NK-92 (cell line): ENCODE results near the gene SSR4.
"Not testable (repeated sequence)": the region's sequence is repeated elsewhere in the genome, so short reads cannot be mapped to it uniquely, and the experiment has no call there.

Source experiments
- DNase-seq: peaks from one replicate; lab custom pipeline; 2025; ENCODE audit not compliant: unreplicated experiment; lab: John Stamatoyannopoulos, UW

The SSR4 gene

GRCh38 chrX:153794018-153794896 lies at the start of gene SSR4, which contains the start of gene IDH3G:
SSR4 (plus strand) TSS chrX:153794668; CDS start chrX:153794688, 20 bp downstream.
IDH3G (minus strand) TSS chrX:153794375; CDS start chrX:153794326, 49 bp downstream.
- DNase-seq: peak; percentile 45

GRCh38 chrX:153745067-153745433 lies 49.4 kb upstream of the SSR4 start:
- not testable (repeated sequence) for DNase-seq

GRCh38 chrX:153746359-153746758 lies 48.1 kb upstream of the SSR4 start:
- no peak for DNase-seq

- not testable (repeated sequence) for DNase-seq
Measured at GRCh38 chrX:153746991-153747390, 47.5 kb upstream of the SSR4 start.

GRCh38 chrX:153749017-153749416 lies 45.5 kb upstream of the SSR4 start:
- DNase-seq: not testable (repeated sequence)

GRCh38 chrX:153750127-153750774 lies 44.2 kb upstream of the SSR4 start:
- no peak for DNase-seq

GRCh38 chrX:153755136-153755535 lies 39.3 kb upstream of the SSR4 start:
- DNase-seq: no peak

- no peak for DNase-seq
Measured at GRCh38 chrX:153761863-153762262, 32.6 kb upstream of the SSR4 start.

- DNase-seq: no peak
Measured at GRCh38 chrX:153762626-153763173, 31.8 kb upstream of the SSR4 start.

GRCh38 chrX:153763298-153763932 lies 31.1 kb upstream of the SSR4 start:
- no peak for DNase-seq

GRCh38 chrX:153763989-153764755 lies 30.3 kb upstream of the SSR4 start, which contains the start of gene PLXNB3:
PLXNB3 (plus strand) TSS chrX:153764249; CDS start chrX:153765536, 1,287 bp downstream.
- no peak for DNase-seq

- no peak for DNase-seq
Measured at GRCh38 chrX:153764786-153765137, 29.7 kb upstream of the SSR4 start.

- DNase-seq: no peak
Measured at GRCh38 chrX:153765138-153766079, 29.1 kb upstream of the SSR4 start.

- no peak for DNase-seq
Measured at GRCh38 chrX:153766098-153766817, 28.2 kb upstream of the SSR4 start.

- no peak for DNase-seq
Measured at GRCh38 chrX:153766871-153767673, 27.4 kb upstream of the SSR4 start.

- no peak for DNase-seq
Measured at GRCh38 chrX:153767674-153768055, 26.8 kb upstream of the SSR4 start.

GRCh38 chrX:153768311-153769157 lies 25.9 kb upstream of the SSR4 start:
- no peak for DNase-seq
